HUES48 (cell line): Measurements from ENCODE around the gene TNIK.
"Not testable (repeated sequence)": the region's sequence is repeated elsewhere in the genome, so short reads cannot be mapped to it uniquely, and the experiment has no call there.

ENCODE experiments used
- H3K27ac ChIP-seq: one replicate; pipeline ENCODE4 v1.7.0; 2013; ENCODE audit warnings: low read depth, low read length, inconsistent platforms
- H3K27me3 ChIP-seq: 2 replicates; pipeline ENCODE4 v1.6.1; 2013; ENCODE audit warnings: mild to moderate bottlenecking, low read length; ENCODE audit not compliant: control insufficient read depth, insufficient read depth
- H3K36me3 ChIP-seq: 2 replicates; pipeline ENCODE4 v1.6.1; 2013; ENCODE audit warnings: low read length; ENCODE audit not compliant: control insufficient read depth, insufficient read depth
- H3K4me1 ChIP-seq: 2 replicates; pipeline ENCODE4 v1.6.1; 2013; ENCODE audit warnings: mild to moderate bottlenecking, low read length; ENCODE audit not compliant: control insufficient read depth, insufficient read depth
- H3K4me3 ChIP-seq: 2 replicates; pipeline ENCODE4 v1.5.1; 2013; ENCODE audit warnings: mild to moderate bottlenecking, low read depth, low read length
- H3K9ac ChIP-seq: 2 replicates; pipeline ENCODE4 v1.6.1; 2013; ENCODE audit warnings: mild to moderate bottlenecking, low read depth, low read length, moderate library complexity
- H3K9me3 ChIP-seq: 2 replicates; pipeline ENCODE4 v1.6.1; 2013; ENCODE audit warnings: low read length; ENCODE audit not compliant: control insufficient read depth, insufficient read depth

TNIK gene

DNA sequence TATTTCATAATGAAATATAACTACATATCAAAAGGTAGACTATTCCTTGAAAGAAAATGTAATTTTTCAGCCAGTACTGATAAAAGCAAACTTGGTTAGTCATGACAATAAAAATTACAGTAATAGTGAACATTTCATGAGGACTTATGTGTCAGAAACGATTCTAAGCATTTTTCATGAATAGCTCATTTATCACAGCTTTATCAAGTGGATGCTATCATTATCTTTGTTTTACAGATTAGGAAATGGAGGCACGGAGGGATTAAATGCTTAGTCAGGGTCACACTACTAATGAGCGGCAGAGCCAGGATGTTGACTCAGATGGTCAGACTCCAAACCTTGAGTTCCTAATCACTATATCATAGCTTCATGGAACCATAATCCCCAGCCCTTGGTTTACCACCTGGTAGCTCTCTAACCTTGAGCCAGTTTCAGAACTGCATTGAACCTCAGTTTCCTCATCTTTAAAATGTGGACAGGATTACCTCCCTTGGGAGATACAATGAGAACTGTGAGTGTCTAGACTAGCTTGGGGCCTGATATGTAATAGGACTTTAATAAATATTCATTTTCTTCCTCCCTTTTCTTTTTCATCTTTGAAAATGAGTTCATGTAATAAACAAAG lies 85.4 kb downstream of the TNIK start:
- no peaks in the 10 kb centered on the region for H3K27me3 ChIP-seq
- H3K36me3 ChIP-seq = no peaks in the 10 kb centered on the region
- H3K4me1 ChIP-seq = peaks cover 11% of the 10 kb centered on the region
- H3K9ac ChIP-seq = no peak overlapping the region
- H3K27ac ChIP-seq = no peak overlapping the region
- H3K9me3 ChIP-seq = no peaks in the 10 kb centered on the region
- no peak overlapping the region for H3K4me3 ChIP-seq

DNA sequence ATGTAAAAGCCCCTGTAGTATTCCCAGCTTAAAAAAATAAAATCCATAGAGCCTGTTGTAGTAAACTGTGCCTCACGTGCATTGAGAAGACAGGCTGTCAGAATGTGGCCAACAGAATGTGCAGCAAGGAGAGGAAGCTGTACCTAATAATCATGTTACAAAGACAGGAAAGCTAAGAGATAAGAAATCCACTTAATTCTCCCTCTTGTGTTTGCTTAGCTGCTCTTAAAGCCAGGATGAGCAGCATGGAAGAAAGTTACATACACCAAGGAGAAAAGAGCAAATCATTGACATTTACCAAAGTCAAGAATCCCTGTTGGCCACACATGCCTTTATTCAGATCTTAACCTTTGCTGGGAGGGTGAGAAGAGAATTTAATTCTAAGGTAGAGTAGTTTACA lies 85.9 kb downstream of the TNIK start:
- Histone ChIP-seq H3K4me1 (peaks cover 11% of the 10 kb centered on the region), H3K27me3 (no peaks in the 10 kb centered on the region), H3K27ac (no peak overlapping the region), H3K36me3 (no peaks in the 10 kb centered on the region), H3K4me3 (no peak overlapping the region), H3K9ac (no peak overlapping the region), H3K9me3 (no peaks in the 10 kb centered on the region)

GRCh38 chr3:171373711-171374110 lies 86.5 kb downstream of the TNIK start:
- no peak overlapping the region for H3K27ac ChIP-seq
- no peaks in the 10 kb centered on the region for H3K9me3 ChIP-seq
- no peaks in the 10 kb centered on the region for H3K27me3 ChIP-seq
- H3K4me3 ChIP-seq = no peak overlapping the region
- no peaks in the 10 kb centered on the region for H3K36me3 ChIP-seq
- H3K4me1 ChIP-seq = peaks cover 11% of the 10 kb centered on the region
- H3K9ac ChIP-seq = no peak overlapping the region

DNA sequence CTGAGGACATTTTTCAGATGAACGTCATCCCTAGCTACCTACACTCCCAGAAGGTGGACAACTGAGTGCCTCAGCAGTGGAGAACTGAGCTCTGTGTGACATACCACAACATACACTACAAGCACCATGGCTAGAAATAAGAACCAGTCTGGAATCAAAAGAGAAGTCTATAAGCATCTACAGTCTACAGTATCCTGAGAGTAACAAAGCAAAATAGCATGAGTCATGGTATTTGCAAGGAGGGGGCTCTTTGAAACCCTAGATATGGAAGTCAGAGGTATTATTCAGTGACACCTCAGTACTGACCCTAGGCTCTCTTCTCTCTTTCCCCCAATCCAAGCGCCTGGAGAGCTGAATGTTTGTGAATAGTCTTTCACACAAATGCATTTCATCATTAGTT lies 87.5 kb downstream of the TNIK start:
- no peak overlapping the region for H3K27ac ChIP-seq
- H3K4me1 ChIP-seq = peaks cover 7% of the 10 kb centered on the region
- no peak overlapping the region for H3K9ac ChIP-seq
- no peaks in the 10 kb centered on the region for H3K36me3 ChIP-seq
- no peaks in the 10 kb centered on the region for H3K9me3 ChIP-seq
- no peak overlapping the region for H3K4me3 ChIP-seq
- H3K27me3 ChIP-seq = no peaks in the 10 kb centered on the region

DNA sequence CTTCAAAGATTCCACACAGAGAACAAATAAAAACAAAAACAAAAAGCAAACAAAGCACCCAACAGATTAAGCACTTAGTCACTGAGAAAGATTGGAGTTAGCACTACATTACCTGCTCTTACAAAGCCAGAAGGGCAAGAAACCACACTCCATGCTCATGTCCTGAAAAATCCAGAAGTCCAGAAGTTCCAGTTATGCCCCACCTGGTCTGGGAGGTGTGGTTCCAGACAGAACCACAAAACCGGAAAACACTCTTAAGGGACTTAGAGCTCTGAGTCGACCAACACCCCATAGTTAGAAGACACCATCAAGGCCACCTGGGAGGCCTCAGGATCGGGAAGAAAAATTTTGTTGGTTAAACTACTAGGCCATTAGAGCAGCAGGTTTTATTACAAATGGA lies 88.9 kb downstream of the TNIK start:
- Histone ChIP-seq H3K27ac (no peak overlapping the region), H3K4me3 (no peak overlapping the region), H3K4me1 (peaks cover 7% of the 10 kb centered on the region), H3K9me3 (no peaks in the 10 kb centered on the region), H3K9ac (no peak overlapping the region), H3K36me3 (no peaks in the 10 kb centered on the region), H3K27me3 (no peaks in the 10 kb centered on the region)

GRCh38 chr3:171369156-171369555 lies 91.0 kb downstream of the TNIK start:
- H3K27me3 ChIP-seq = no peaks in the 10 kb centered on the region
- H3K9ac ChIP-seq = no peak overlapping the region
- no peak overlapping the region for H3K27ac ChIP-seq
- no peaks in the 10 kb centered on the region; the same call in 1 of the 2 replicates for H3K4me1 ChIP-seq
- no peaks in the 10 kb centered on the region for H3K9me3 ChIP-seq
- no peaks in the 10 kb centered on the region for H3K36me3 ChIP-seq
- no peak overlapping the region for H3K4me3 ChIP-seq

GRCh38 chr3:171366738-171367137 lies 93.5 kb downstream of the TNIK start:
- H3K27me3 ChIP-seq, H3K36me3 ChIP-seq, H3K4me1 ChIP-seq, H3K9me3 ChIP-seq, H3K27ac ChIP-seq, H3K9ac ChIP-seq, H3K4me3 ChIP-seq: not testable (repeated sequence)

GRCh38 chr3:171366043-171366442 lies 94.2 kb downstream of the TNIK start:
- Histone ChIP-seq H3K36me3 (no peaks in the 10 kb centered on the region), H3K9me3 (no peaks in the 10 kb centered on the region)

DNA sequence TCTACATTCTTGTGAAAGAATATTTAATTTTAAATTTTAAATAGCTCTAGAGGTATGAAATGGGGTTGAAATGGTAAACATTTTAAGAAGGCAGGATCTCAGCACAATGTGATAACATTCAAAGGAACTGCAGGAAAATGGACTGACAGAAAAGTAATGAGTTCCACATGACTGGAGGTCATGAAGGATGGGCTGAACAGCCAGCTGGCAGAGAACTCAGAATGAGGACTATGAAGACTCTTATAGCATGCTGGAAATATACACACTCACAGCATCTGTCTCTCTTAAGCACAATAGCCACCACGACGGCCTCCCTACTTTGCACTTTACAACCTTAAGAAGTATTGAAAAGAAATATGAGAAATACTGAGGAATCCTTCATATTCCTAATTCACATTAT lies 94.7 kb downstream of the TNIK start:
- Histone ChIP-seq H3K4me1 (no peaks in the 10 kb centered on the region), H3K36me3 (no peaks in the 10 kb centered on the region)

More at GRCh38 chr3:171366043-171366442, 94.2 kb downstream of the TNIK start:
- Histone ChIP-seq H3K4me1 (no peaks in the 10 kb centered on the region; the same call in 1 of the 2 replicates), H3K4me3 (no peak overlapping the region), H3K27me3 (no peaks in the 10 kb centered on the region), H3K27ac (no peak overlapping the region), H3K9ac (no peak overlapping the region)

DNA sequence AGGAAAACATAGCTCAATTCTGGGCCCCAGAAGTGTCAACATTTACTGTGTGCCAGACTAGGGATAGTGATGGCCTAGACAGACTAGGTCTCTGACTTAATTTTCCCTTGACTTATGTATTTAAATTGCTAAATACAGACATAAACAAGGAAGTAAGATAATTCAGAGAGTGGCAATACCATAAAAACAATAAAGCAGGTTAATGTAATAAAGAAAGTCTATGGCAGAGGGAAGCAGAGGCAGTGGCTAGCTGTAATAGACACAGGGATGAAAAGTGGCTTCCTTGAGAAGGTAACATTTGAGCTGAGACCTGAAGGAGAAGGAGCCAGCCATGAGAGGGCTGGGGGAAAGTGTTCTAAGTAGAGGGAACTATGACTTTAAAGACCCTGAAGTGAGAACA lies 95.7 kb downstream of the TNIK start:
- no peaks in the 10 kb centered on the region for H3K9me3 ChIP-seq
- no peaks in the 10 kb centered on the region for H3K27me3 ChIP-seq
- no peak overlapping the region for H3K9ac ChIP-seq
- no peak overlapping the region for H3K27ac ChIP-seq
- H3K36me3 ChIP-seq = no peaks in the 10 kb centered on the region
- no peaks in the 10 kb centered on the region for H3K4me1 ChIP-seq
- H3K4me3 ChIP-seq = no peak overlapping the region

More for the DNA sequence above, 94.7 kb downstream of the TNIK start:
- H3K9me3 ChIP-seq = no peaks in the 10 kb centered on the region
- no peaks in the 10 kb centered on the region for H3K27me3 ChIP-seq
- H3K4me3 ChIP-seq = no peak overlapping the region
- H3K27ac ChIP-seq = no peak overlapping the region
- H3K9ac ChIP-seq = no peak overlapping the region

DNA sequence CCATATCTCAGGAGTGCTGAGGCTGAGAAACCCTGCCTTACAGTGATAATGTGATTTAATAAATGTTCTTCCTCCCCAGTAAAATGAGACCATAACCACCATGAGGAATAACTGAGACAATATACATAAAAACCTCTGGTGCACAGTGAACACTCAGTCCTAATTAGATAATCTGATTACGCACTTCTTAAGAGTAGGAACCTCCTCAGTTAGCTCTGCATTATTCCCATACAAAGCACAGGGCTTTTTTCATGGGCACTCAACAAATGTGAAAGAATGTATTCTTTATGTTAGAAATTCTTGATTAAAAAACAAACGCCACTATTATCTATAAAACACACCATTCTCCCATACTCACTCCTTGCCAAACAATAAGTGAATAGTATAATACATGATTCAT lies 97.0 kb downstream of the TNIK start:
- no peak overlapping the region for H3K27ac ChIP-seq
- no peaks in the 10 kb centered on the region for H3K9me3 ChIP-seq
- no peak overlapping the region for H3K4me3 ChIP-seq
- H3K9ac ChIP-seq = no peak overlapping the region
- H3K27me3 ChIP-seq = no peaks in the 10 kb centered on the region
- H3K36me3 ChIP-seq = no peaks in the 10 kb centered on the region
- H3K4me1 ChIP-seq = no peaks in the 10 kb centered on the region

DNA sequence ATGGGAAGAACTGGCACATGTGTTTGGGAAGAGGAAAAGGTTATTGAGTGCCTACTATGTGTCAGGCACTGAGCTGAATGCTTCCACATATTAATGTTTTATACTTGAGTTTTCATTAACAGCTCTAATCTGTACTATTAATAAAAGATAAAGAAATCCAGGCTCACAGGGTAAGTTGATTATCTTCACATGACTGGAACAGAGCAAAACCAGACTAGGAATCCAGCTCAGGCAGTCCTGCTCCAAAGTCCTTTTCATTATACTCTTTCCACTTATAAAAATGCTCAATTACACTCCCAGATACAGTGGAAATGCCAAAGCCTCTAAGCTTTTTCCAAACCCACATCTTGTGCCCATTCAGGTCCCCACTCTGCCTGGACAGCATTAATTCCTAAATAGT lies 97.6 kb downstream of the TNIK start:
- no peak overlapping the region for H3K27ac ChIP-seq
- H3K9ac ChIP-seq = no peak overlapping the region
- H3K36me3 ChIP-seq = no peaks in the 10 kb centered on the region
- H3K4me3 ChIP-seq = no peak overlapping the region
- H3K27me3 ChIP-seq = no peaks in the 10 kb centered on the region
- H3K4me1 ChIP-seq = no peaks in the 10 kb centered on the region
- H3K9me3 ChIP-seq = no peaks in the 10 kb centered on the region
